ENCODE measurements around the gene MAP7.

MAP7 gene

DNA sequence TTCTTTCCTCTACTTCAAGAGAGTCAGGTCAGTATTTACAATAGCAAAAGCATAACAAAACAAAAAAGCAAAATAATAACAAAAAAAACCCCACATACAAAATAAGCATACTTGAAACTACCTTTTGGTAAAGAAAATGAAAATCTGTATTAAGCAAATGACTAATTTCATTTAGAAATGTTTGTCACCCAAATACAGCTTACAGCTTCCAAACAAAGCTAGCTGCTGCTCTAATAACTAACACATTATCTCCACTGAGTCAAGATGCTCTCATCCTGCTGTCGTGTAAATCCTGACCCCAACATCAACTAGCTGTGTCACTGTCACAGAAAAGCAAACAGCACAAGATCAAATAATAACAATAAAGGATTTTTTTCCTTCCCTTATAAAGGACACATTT, 21.7 kb downstream of the MAP7 start:
- no peak for DNase-seq
- ATAC-seq: no peak
- Mint-ChIP-seq H3K27me3 (peaks cover 13% of the 10 kb centered on the region), H3K27ac (no peak overlapping the region), H3K9me3 (no peaks in the 10 kb centered on the region), H3K4me3 (no peak overlapping the region), H3K36me3 (ENCODE audit: low read depth) (no peaks in the 10 kb centered on the region), H3K4me1 (peaks cover 20% of the 10 kb centered on the region)

DNA sequence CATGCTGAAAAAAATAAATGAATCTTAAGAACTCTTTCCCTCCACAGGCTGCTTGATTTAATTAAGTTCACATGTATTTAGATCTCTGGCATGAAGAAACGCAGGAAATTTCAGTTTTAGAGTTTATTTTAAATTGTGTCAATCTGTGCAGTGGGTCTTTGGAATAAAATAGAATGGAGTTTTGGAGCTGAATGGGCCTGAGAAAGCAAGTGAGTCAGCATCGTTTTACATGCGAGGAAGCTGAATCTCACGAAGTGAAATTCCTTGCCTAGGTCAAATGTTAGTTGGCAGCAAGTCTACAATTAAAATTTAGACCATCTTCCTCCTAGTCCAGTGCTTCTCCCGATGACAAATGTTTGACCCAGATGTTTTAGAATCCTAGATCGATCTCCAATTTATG, 22.4 kb downstream of the MAP7 start:
- Mint-ChIP-seq H3K36me3 (ENCODE audit: low read depth) (no peaks in the 10 kb centered on the region), H3K4me3 (no peak overlapping the region), H3K9me3 (no peaks in the 10 kb centered on the region), H3K27me3 (peaks cover 13% of the 10 kb centered on the region), H3K27ac (no peak overlapping the region), H3K4me1 (peaks cover 20% of the 10 kb centered on the region)
- ATAC-seq: no peak
- no peak for DNase-seq

DNA sequence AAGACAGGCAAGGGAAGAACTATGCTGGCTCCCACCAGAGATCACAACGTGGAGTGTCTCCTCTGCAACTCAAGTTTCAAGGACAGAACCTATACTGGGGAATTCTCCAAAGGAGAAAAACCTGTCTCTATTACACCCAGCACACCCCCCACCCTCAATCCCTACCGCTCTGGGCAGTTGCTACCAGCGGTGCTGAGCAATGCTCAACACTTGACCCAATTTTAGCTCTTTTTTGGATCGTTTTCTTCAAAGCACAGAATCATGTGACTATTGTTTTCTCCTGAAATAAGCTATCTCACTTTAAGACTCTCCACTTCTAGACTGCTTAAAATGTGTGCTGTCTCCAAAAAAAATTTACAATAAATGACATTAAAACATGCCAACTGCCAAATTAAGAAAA, 23.3 kb downstream of the MAP7 start:
- H3K9me3 Mint-ChIP-seq: no peaks in the 10 kb centered on the region
- H3K4me3 Mint-ChIP-seq: no peak overlapping the region
- no peak for DNase-seq
- peaks cover 20% of the 10 kb centered on the region for H3K4me1 Mint-ChIP-seq
- no peaks in the 10 kb centered on the region for H3K36me3 Mint-ChIP-seq (ENCODE audit: low read depth)
- ATAC-seq: no peak
- H3K27me3 Mint-ChIP-seq: peaks cover 13% of the 10 kb centered on the region
- no peak overlapping the region for H3K27ac Mint-ChIP-seq

DNA sequence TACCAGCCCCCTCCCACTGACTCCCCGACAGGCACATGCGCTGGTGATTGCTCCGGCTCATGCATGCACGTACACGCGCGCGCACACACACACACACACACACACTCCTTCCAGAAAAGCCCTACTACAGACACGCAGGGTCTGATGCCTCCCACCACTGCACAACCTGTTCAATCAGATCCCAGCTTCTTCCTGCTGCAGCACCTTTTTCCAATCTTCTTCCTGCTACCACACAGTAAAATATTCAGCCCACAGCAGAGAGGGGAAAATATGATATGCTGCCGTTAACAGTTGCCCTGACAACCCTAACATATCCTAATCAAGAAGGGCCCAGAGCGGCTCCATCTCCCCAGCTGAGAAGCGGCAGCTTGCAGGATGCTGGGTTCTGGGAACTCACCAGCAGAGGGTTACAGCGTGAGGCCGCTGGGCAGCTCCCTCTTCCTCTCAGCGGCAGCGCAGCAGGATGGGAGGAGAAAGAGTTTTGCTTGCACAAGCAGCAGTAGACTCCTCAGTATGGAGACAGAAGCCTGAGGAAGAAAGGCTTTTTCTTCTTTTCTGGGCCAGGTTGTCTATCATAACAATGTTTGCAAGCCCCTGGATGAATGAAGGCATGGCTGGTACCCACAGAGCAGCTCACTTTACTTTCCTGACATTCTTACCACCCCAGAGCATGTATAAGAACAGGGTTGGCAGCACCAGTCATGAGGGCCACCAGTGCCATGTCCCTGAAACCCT, 23.9 kb downstream of the MAP7 start:
- H3K36me3 Mint-ChIP-seq (ENCODE audit: low read depth): no peaks in the 10 kb centered on the region
- peak overlapping the region; percentile 30 for H3K4me3 Mint-ChIP-seq
- H3K4me1 Mint-ChIP-seq: peaks cover 20% of the 10 kb centered on the region
- peak; percentile 32 for DNase-seq
- H3K9me3 Mint-ChIP-seq: no peaks in the 10 kb centered on the region
- H3K27me3 Mint-ChIP-seq: peaks cover 13% of the 10 kb centered on the region
- no peak overlapping the region for H3K27ac Mint-ChIP-seq
- ATAC-seq: peak; percentile 82

DNA sequence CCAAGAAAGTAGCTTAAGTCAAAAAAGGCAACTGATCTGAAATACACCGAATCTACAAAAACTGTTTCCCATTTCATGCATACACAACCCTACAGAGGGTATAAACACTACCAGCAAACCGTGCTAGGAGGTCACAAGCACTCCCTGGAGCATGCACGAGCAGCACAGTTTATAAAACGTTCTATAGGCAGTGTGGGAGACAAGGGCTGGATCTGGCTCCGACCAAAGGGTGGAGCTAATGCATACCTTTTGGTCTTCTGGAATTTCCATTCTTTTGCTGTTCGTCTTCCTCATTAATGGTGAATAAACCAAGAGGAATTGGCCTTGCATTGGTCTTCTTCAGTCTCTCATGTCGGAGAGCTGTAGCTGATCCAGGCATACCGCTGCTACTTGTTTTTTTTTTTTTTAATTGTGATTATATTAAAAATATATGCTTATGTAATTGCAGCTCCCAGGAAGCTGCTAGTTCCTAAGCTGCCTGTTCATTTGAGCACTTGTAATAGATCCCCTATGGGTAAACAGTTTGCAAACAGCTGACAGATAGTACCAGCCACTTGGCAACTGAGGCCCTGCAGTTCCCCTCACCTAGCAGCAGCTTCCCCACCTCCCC, 24.5 kb downstream of the MAP7 start:
- Mint-ChIP-seq H3K4me3 (peak overlapping the region; percentile 30), H3K27ac (no peak overlapping the region), H3K9me3 (no peaks in the 10 kb centered on the region)

DNA sequence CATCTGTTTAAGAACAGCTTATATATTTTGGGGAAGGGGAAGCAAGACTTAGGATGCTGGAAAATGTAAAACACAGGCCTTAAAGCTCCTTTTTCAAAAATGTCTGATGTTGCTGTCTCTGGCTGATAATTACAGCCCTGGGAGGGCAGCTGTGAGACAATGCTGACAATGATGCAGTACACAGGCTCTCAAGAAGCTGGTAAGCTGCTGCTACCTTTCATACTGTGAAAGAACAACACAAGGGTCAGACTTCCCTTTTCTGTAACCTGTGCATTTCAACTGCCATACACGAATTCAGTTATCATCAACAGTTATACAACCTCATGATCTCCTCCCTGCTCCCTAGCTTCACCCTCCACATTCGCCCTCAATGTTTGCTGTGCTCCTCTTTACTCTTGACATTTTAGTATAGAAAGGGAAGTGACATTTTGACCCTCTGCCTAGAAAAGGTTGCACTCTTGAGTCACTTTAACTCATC, 25.2 kb downstream of the MAP7 start:
- peaks cover 20% of the 10 kb centered on the region for H3K4me1 Mint-ChIP-seq
- DNase-seq (no peak), ATAC-seq (peak; percentile 52)
- peaks cover 13% of the 10 kb centered on the region for H3K27me3 Mint-ChIP-seq
- no peak overlapping the region for H3K4me3 Mint-ChIP-seq
- H3K9me3 Mint-ChIP-seq: no peaks in the 10 kb centered on the region
- no peaks in the 10 kb centered on the region for H3K36me3 Mint-ChIP-seq (ENCODE audit: low read depth)
- H3K27ac Mint-ChIP-seq: peak overlapping the region; percentile 19

More for the DNA sequence above, 24.5 kb downstream of the MAP7 start:
- peak; percentile 16 for ATAC-seq
- peaks cover 20% of the 10 kb centered on the region for H3K4me1 Mint-ChIP-seq
- H3K36me3 Mint-ChIP-seq (ENCODE audit: low read depth): no peaks in the 10 kb centered on the region
- peaks cover 13% of the 10 kb centered on the region for H3K27me3 Mint-ChIP-seq
- DNase-seq: no peak

DNA sequence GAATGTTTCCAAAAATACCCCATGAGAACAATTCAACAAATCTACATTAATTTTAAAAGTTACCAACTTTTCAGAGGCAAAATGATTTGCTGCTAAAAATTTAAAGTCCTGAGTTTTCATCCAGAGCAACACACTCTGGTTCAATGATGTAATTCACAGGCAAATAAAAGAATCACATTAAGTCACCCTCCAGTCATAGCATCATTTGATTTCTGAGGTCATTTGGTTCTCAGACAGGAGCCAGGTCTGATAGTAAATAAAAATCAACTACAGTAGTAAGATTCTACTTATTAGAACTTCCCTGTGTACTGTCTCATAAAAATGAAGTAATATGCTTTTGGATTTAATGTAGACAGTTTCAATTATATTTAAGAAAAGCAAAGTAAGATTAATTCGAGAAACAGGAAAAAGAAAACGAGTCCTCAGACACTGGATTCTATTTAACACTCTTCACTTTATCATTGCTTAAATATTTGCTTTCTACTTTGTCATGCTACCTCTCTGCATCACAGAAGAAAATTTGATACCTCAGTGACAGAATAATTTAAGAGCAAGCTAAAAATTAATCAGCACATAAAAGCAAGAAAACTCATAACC, 25.8 kb downstream of the MAP7 start:
- no peak for DNase-seq
- Mint-ChIP-seq H3K27ac (peak overlapping the region; percentile 19), H3K36me3 (ENCODE audit: low read depth) (no peaks in the 10 kb centered on the region)

DNA sequence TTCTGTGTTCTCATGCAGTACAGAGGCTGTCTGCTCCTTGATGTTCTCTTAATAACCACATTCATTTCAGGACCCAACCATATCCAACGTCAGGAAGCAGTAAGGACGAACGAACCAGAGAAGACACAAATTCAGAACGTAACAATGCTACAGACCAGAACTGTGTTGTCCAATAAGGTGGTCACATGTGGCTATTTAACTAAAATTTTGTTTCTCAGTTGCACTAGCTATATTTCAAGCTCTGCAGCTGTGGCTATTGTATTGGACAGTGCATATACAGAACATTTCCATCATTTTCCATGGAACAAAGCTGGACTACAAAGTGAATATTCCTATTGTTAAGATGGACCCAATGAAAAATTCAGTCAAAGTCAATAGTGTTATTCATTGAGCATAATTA, 27.0 kb downstream of the MAP7 start:
- H3K9me3 Mint-ChIP-seq: no peaks in the 10 kb centered on the region
- H3K36me3 Mint-ChIP-seq (ENCODE audit: low read depth): no peaks in the 10 kb centered on the region
- peaks cover 20% of the 10 kb centered on the region for H3K4me1 Mint-ChIP-seq
- H3K4me3 Mint-ChIP-seq: no peak overlapping the region
- ATAC-seq: no peak
- peaks cover 13% of the 10 kb centered on the region for H3K27me3 Mint-ChIP-seq
- no peak for DNase-seq
- no peak overlapping the region for H3K27ac Mint-ChIP-seq

More for the DNA sequence above, 25.8 kb downstream of the MAP7 start:
- no peak for ATAC-seq
- H3K9me3 Mint-ChIP-seq: no peaks in the 10 kb centered on the region
- H3K27me3 Mint-ChIP-seq: peaks cover 13% of the 10 kb centered on the region
- peaks cover 20% of the 10 kb centered on the region for H3K4me1 Mint-ChIP-seq
- no peak overlapping the region for H3K4me3 Mint-ChIP-seq

DNA sequence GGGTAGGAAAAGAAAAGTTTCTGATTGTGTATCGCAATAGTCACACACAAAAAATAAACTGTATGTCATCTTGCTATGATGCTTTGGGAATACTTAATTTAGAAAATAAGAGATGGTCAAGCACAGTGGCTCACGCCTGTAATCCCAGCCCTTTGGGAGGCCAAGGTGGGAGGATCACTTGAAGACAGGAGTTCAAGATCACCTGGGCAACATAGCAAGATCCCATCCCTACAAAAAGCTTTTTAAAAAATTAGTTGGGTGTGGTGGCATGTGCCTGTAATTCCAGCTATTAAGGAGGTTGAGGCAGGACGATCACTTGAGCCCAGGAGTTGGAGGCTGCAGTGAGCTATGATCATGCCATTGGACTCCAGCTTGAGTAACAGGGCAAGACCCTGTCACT, 27.6 kb downstream of the MAP7 start:
- no peaks in the 10 kb centered on the region for H3K36me3 Mint-ChIP-seq (ENCODE audit: low read depth)
- ATAC-seq (no peak), DNase-seq (no peak)
- peaks cover 20% of the 10 kb centered on the region for H3K4me1 Mint-ChIP-seq
- H3K9me3 Mint-ChIP-seq: no peaks in the 10 kb centered on the region
- H3K4me3 Mint-ChIP-seq: no peak overlapping the region
- no peak overlapping the region for H3K27ac Mint-ChIP-seq
- H3K27me3 Mint-ChIP-seq: peaks cover 13% of the 10 kb centered on the region

DNA sequence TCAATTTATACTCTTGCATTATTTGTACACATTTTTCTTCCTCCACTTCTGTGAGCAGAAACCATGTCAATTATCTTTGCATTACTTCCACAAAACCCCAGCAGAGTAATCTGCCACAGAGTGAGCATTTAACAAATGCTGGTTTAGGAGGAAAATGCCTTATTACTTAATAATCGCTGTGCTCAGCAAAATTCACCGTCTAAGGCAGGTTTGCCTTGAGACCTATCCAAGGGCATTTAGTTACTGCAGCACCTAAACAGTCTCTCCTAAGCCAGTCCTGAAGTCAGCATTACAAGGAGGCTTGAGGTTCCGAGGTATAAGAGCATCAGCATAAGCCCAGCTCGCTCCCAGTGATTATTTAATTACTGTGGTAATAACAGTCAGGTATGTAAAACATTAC, 28.3 kb downstream of the MAP7 start:
- no peak overlapping the region for H3K4me3 Mint-ChIP-seq
- H3K27me3 Mint-ChIP-seq: peaks cover 10% of the 10 kb centered on the region
- no peaks in the 10 kb centered on the region for H3K36me3 Mint-ChIP-seq (ENCODE audit: low read depth)
- no peaks in the 10 kb centered on the region for H3K9me3 Mint-ChIP-seq
- peaks cover 20% of the 10 kb centered on the region for H3K4me1 Mint-ChIP-seq
- ATAC-seq: no peak
- H3K27ac Mint-ChIP-seq: no peak overlapping the region
- DNase-seq: no peak

DNA sequence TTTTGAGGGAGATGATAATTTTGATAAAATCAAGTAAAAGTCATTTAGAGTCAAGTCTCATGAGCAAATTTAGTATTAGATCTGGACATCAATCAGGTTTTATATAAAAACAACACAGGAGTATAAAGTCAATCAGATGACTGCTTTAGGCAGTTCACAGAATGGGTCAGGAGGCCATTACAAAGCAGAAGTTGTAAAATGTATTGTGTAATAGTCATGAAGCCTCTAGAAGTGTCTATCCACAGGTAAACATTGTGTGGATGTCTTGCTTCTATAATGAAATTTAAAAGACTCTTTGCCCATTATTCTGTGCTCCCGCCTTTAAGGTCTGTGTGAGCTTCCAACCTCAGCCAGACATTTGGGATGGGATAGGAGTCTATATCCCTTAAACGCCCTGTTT, 28.8 kb downstream of the MAP7 start:
- no peak for ATAC-seq
- H3K9me3 Mint-ChIP-seq: no peaks in the 10 kb centered on the region
- peaks cover 15% of the 10 kb centered on the region for H3K4me1 Mint-ChIP-seq
- no peak overlapping the region for H3K27ac Mint-ChIP-seq
- H3K4me3 Mint-ChIP-seq: no peak overlapping the region
- peaks cover 9% of the 10 kb centered on the region for H3K27me3 Mint-ChIP-seq
- no peaks in the 10 kb centered on the region for H3K36me3 Mint-ChIP-seq (ENCODE audit: low read depth)
- DNase-seq: no peak

DNA sequence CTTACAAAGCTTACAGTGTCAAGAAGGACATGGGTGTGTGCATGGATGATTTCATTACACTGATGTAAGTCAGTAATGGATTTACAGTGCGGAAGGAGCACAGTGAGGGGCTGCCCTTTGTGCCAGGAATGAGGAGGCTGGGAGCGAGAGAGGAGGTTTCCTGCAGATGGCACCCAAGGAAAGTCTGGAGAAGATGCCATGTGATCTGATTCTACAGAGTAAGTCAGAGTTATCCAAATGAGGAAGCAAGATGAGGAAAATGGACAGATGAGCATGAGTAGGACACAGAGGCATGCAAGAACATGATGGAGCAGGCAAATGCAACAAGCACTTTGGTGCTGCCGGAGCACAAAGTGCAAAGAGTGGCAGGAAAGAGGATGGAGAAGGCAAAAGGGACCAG, 29.7 kb downstream of the MAP7 start:
- no peaks in the 10 kb centered on the region for H3K36me3 Mint-ChIP-seq (ENCODE audit: low read depth)
- H3K27ac Mint-ChIP-seq: no peak overlapping the region
- H3K9me3 Mint-ChIP-seq: no peaks in the 10 kb centered on the region
- H3K4me1 Mint-ChIP-seq: peaks cover 9% of the 10 kb centered on the region
- ATAC-seq: no peak
- peaks cover 4% of the 10 kb centered on the region for H3K27me3 Mint-ChIP-seq
- no peak for DNase-seq
- H3K4me3 Mint-ChIP-seq: no peak overlapping the region

DNA sequence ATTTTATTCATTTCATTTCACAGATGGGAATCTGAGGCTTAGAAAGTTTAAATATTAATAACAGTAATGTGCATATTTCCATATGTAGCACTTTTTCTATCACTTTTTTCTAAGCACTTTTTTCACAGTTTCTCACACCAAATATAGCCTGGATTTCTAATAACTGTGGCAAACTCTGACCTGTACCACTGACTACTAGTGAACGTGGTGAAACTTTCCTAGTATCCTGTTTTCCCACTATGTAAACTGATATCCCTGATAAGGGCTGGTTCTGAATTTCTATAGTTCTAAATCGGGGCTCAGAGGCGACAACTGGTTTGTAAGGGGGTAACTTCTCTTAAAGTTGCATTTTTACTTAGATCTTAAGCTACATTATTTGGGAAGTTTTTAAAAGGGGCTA, 32.6 kb downstream of the MAP7 start:
- H3K9me3 Mint-ChIP-seq: no peaks in the 10 kb centered on the region
- no peak overlapping the region for H3K27ac Mint-ChIP-seq
- no peak for DNase-seq
- ATAC-seq: no peak
- no peaks in the 10 kb centered on the region for H3K4me1 Mint-ChIP-seq
- no peaks in the 10 kb centered on the region for H3K36me3 Mint-ChIP-seq (ENCODE audit: low read depth)
- H3K4me3 Mint-ChIP-seq: no peak overlapping the region
- H3K27me3 Mint-ChIP-seq: peaks cover 4% of the 10 kb centered on the region

DNA sequence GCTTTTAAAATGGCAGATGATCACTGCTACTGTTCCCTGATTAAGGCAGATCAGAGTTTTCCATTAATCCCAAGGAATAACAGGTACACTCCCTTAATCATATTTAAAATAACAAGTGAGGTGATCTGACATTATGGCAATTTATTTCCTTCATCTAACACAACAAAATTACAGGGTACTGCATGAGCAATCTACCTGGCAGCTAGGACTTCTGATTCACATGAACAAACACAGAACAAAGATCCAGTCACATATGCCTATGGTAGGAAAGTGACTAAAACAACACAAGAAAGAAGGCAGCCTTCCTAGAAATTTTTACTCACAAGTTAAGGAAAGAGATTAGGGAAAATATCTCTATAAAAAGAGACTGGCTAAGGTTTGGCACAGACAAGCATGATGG, 33.2 kb downstream of the MAP7 start:
- Mint-ChIP-seq H3K36me3 (ENCODE audit: low read depth) (no peaks in the 10 kb centered on the region), H3K27me3 (peaks cover 4% of the 10 kb centered on the region), H3K9me3 (no peaks in the 10 kb centered on the region), H3K4me1 (no peaks in the 10 kb centered on the region), H3K27ac (no peak overlapping the region), H3K4me3 (no peak overlapping the region)
- DNase-seq (no peak), ATAC-seq (no peak)

DNA sequence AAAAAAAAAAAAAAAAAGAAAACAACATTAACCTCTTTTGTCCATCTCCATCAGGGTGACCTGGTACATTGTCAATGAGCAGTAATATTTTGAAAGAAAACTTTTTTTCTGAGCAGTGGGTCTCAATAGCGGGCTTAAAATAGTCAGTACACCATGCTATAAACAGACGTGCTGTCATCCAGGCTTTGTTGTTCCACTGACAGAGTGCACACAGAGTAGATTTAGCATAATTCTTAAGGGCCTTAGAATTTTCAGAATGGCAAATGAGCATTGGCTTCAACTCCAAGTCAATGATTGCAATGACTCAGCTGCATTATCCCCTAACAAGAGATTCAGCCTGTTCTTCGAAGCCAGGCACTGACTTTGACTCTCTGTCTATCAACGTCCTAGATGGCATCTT, 35.6 kb downstream of the MAP7 start:
- Mint-ChIP-seq H3K36me3 (ENCODE audit: low read depth) (no peaks in the 10 kb centered on the region), H3K27ac (no peak overlapping the region), H3K4me1 (peaks cover 12% of the 10 kb centered on the region), H3K9me3 (no peaks in the 10 kb centered on the region), H3K4me3 (no peak overlapping the region), H3K27me3 (peaks cover 4% of the 10 kb centered on the region)
- ATAC-seq (no peak), DNase-seq (no peak)
